ENCODE measurements around the gene KIF1C. TPM values are rescaled to one million over a fixed set of nuclear protein-coding genes. Genes with fewer than 3 reads are reported as not detected.

The KIF1C gene
- total RNA-seq (2021) = 112 to 130 TPM (median 115 TPM) in 3 replicates
- Bru-seq, nascent RNA = percentile 64 among the genes with signal in this experiment
- long read RNA-seq, experiment 1, full-length matches to known transcripts = 202 of 338 reads
- long read RNA-seq, experiment 1, partial matches to known transcripts = 91 of 338 reads
- long read RNA-seq, experiment 1, other reads (novel, unspliced or antisense) = 45 of 338 reads
- long read RNA-seq, experiment 2, full-length matches to known transcripts = 16 of 131 reads
- long read RNA-seq, experiment 2, partial matches to known transcripts = 52 of 131 reads
- long read RNA-seq, experiment 2, other reads (novel, unspliced or antisense) = 63 of 131 reads
- long read RNA-seq, experiment 3, partial matches to known transcripts = 5 of 5 reads
- long read RNA-seq, experiment 3, other reads (novel, unspliced or antisense) = 0 of 5 reads

GRCh38 chr17:4997302-4998026, at the start of gene KIF1C, which contains the start of gene INCA1:
Gene KIF1C, plus strand, starts transcription at chr17:4997950. Its CDS starts 2,297 bp downstream, at chr17:5000247.
Gene INCA1, minus strand, starts transcription at chr17:4997522. Its CDS starts 3,085 bp downstream, at chr17:4994437.
- peaks cover 16% of the 10 kb centered on the region for H3K4me1 Mint-ChIP-seq
- TF ChIP-seq SMAD4 (CRISPR knock-in tag; IDR thresholded peaks at IDR 0.05) (no peak), ZBTB43 (CRISPR knock-in tag; IDR thresholded peaks at IDR 0.05) (no peak), ZNF396 (CRISPR knock-in tag; IDR thresholded peaks at IDR 0.05; ENCODE audit: borderline replicate concordance) (no peak), SMAD3 (CRISPR knock-in tag; IDR thresholded peaks at IDR 0.05; ENCODE audit: borderline replicate concordance) (no peak), ZNF317 (CRISPR knock-in tag; IDR thresholded peaks at IDR 0.05; ENCODE audit: borderline replicate concordance, low read depth) (no peak), ZNF138 (CRISPR knock-in tag; conservative IDR thresholded peaks at IDR 0.05) (peak; percentile 89; the same call in 1 of the 2 replicates), ZBTB21 (CRISPR knock-in tag; IDR thresholded peaks at IDR 0.05; ENCODE audit: borderline replicate concordance) (0 out of 2 replicates have a peak, but pooled peaks have one; percentile 34), NR3C1 (CRISPR knock-in tag; conservative IDR thresholded peaks at IDR 0.05; ENCODE audit: low read depth) (0 out of 2 replicates have a peak, but pooled peaks have one; percentile 38), TP53 (CRISPR knock-in tag; IDR thresholded peaks at IDR 0.05) (peak; percentile 36; the same call in 1 of the 2 replicates), MYBL2 (CRISPR knock-in tag; IDR thresholded peaks at IDR 0.05) (no peak), ZNF263 (CRISPR knock-in tag; IDR thresholded peaks at IDR 0.05; ENCODE audit: low read depth) (no peak), ZNF416 (CRISPR knock-in tag; IDR thresholded peaks at IDR 0.05) (no peak), SP1 (CRISPR knock-in tag; conservative IDR thresholded peaks at IDR 0.05) (peak; percentile 78), ETV6 (CRISPR knock-in tag; IDR thresholded peaks at IDR 0.05) (peak; percentile 14; the same call in 1 of the 2 replicates), IRF1 (CRISPR knock-in tag; IDR thresholded peaks at IDR 0.05) (0 out of 2 replicates have a peak, but pooled peaks have one; percentile 20), RORB (CRISPR knock-in tag; IDR thresholded peaks at IDR 0.05) (no peak), TEAD4 (CRISPR knock-in tag; IDR thresholded peaks at IDR 0.05) (no peak), ZNF232 (CRISPR knock-in tag; IDR thresholded peaks at IDR 0.05) (no peak), ESRRA (CRISPR knock-in tag; IDR thresholded peaks at IDR 0.05; ENCODE audit: borderline replicate concordance) (peak; percentile 31; the same call in 1 of the 2 replicates), GRHL2 (CRISPR knock-in tag; IDR thresholded peaks at IDR 0.05; ENCODE audit: insufficient replicate concordance, severe bottlenecking) (no peak), ZNF423 (CRISPR knock-in tag; IDR thresholded peaks at IDR 0.05) (no peak), E2F5 (CRISPR knock-in tag; IDR thresholded peaks at IDR 0.05) (peak; percentile 38; the same call in 1 of the 2 replicates), FOXP4 (CRISPR knock-in tag; IDR thresholded peaks at IDR 0.05) (0 out of 2 replicates have a peak, but pooled peaks have one; percentile 15), NR1H2 (CRISPR knock-in tag; IDR thresholded peaks at IDR 0.05) (no peak), ZNF121 (CRISPR knock-in tag; IDR thresholded peaks at IDR 0.05) (no peak), MXD4 (CRISPR knock-in tag; IDR thresholded peaks at IDR 0.05; ENCODE audit: borderline replicate concordance) (no peak)
- DNase-seq (ENCODE audit: low spot score) = peak; percentile 94
- H3K27me3 Mint-ChIP-seq (ENCODE audit: low read depth) = peaks cover 28% of the 10 kb centered on the region
- peak within 1 kb of the TSS; percentile 57; the same call in 1 of the 2 replicates for H3K27ac Mint-ChIP-seq
- POLR2A ChIA-PET = interaction anchor here (0.5 to 2.0 kb wide), 4 partner anchors 10 to 107 kb away, joined by 3 to 12 read pairs (median 7); partner anchors contain the start of genes CAMTA2, RNF167, SLC25A11 and SPAG7
- H3K4me3 Mint-ChIP-seq = peak within 1 kb of the TSS; percentile 87
- no peaks in the 10 kb centered on the region for H3K9me3 Mint-ChIP-seq
- ATAC-seq = peak; percentile 85
- peaks cover 18% of the 10 kb centered on the region for H3K36me3 Mint-ChIP-seq
- CTCF ChIA-PET = interaction anchor here (0.9 to 2.3 kb wide), 11 partner anchors 9 to 88 kb away, joined by 3 to 17 read pairs (median 5); partner anchors contain the start of genes CAMTA2, ENO3 and SPAG7

Data from WTC11 (cell line).